Breast epithelium (tissue), 4 donors: ENCODE results near the gene BRAP. TPM values are rescaled to one million over a fixed set of nuclear protein-coding genes. Genes with fewer than 3 reads are reported as not detected.

ENCODE experiments used
- DNase-seq, 2 donors: peaks; one replicate each; pipeline ENCODE4 v3.0.0-alpha.2; 2019; ENCODE audit warnings: low spot score in 2 of 2
- H3K27ac ChIP-seq, 2 donors: fragments of 200-600 bp; sonication (generic) in 1 of 2; one replicate each; pipeline ENCODE4 v1.5.1; 2016 to 2019; ENCODE audit warnings: mild to moderate bottlenecking in 1 of 2
- H3K27me3 ChIP-seq, 2 donors: fragments of 200-600 bp; sonication (generic) in 1 of 2; one replicate each; pipeline versions ENCODE4 v1.5.1 to v1.6.0; 2017 to 2019; ENCODE audit warnings: control low read depth in 1 of 2, mild to moderate bottlenecking in 1 of 2
- H3K36me3 ChIP-seq: fragments of 200-600 bp; one replicate; pipeline ENCODE4 v1.5.1; 2019
- H3K4me1 ChIP-seq, 2 donors: fragments of 200-600 bp; sonication (generic); one replicate each; pipeline ENCODE4 v1.5.1; 2016 to 2019; ENCODE audit warnings: control low read depth in 1 of 2
- H3K4me3 ChIP-seq, 3 donors: fragments of 200-600 bp; sonication (generic); 1 replicate in 2 of 3; 2 replicates in 1 of 3; pipeline ENCODE4 v1.5.1; 2016 to 2019; ENCODE audit warnings: mild to moderate bottlenecking in 3 of 3, moderate library complexity in 2 of 3
- H3K9me3 ChIP-seq, 2 donors: fragments of 200-600 bp; sonication (generic) in 1 of 2; one replicate each; pipeline ENCODE4 v1.5.1; 2016 to 2019; ENCODE audit warnings: control low read depth in 1 of 2
- CTCF ChIP-seq, 3 donors: fragments of 450-650 bp; IDR thresholded peaks; one replicate each; pipeline ENCODE4 v1.5.1; 2016 to 2017; ENCODE audit warnings: antibody characterized with exemption in 3 of 3, mild to moderate bottlenecking in 3 of 3, moderate library complexity in 3 of 3
- POLR2A ChIP-seq: fragments of 450-650 bp; IDR thresholded peaks from one replicate; pipeline ENCODE4 v1.6.1; 2016; ENCODE audit warnings: antibody characterized with exemption, mild to moderate bottlenecking, moderate library complexity
- POLR2AphosphoS5 ChIP-seq, 3 donors: sonication (generic); formaldehyde crosslinking; IDR thresholded peaks; one replicate each; pipeline ENCODE4 v1.6.1; 2017; ENCODE audit warnings: antibody characterized with exemption in 3 of 3
- intact Hi-C: fragments of 100-400 bp; cut with DNase I; formaldehyde crosslinking; loops from one replicate; pipeline ENCODE4 v1.15.1; 2023; ENCODE audit warnings: low total_unique reads
- total RNA-seq, 3 donors: library from RNA; depleted of rRNA; stranded (reverse); fragments of >200 nt; gene quantifications; one replicate each; pipeline ENCODE4 v1.1.0, GENCODE V29; 2016

Gene BRAP
- total RNA-seq, 3 donors from 2014 or later, result 17.4 to 23.7 (median 20.5) TPM

DNA sequence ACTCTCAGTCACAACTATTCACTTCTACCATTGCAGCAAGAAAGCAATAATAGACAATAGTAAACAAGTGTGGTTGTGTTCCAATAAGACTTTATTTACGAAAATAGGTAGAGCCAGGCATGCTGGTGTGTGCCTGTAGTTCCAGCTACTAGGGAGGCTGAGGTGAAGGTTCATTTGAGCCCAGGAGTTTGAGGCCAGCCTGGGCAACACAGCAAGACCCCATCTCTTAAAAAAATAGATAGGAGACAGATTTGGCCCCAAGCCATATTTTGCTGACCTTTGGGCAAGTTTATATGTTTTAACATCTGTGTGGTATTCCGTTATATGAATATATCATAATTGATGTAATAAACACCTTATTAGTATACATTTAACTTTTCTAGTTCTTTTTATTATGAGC is 14.2 kb upstream of the BRAP start:
- no peak for TF ChIP-seq POLR2AphosphoS5 (IDR thresholded peaks at IDR 0.05)
- TF ChIP-seq CTCF (IDR thresholded peaks at IDR 0.05), result no peak
- TF ChIP-seq POLR2A, result no peak
- intact Hi-C loops, result no loop called here
- Histone ChIP-seq H3K27ac (no peak overlapping the region), H3K4me1 (no peaks in the 10 kb centered on the region), H3K9me3 (no peaks in the 10 kb centered on the region), H3K36me3 (peaks cover 6% of the 10 kb centered on the region), H3K27me3 (no peaks in the 10 kb centered on the region), H3K4me3 (no peak overlapping the region)
- DNase-seq, result no peak

- H3K36me3 ChIP-seq, result peaks cover 10% of the 10 kb centered on the region
These were observed 8.1 kb upstream of the BRAP start for GRCh38 chr12:111693818-111694217.

GRCh38 chr12:111692575-111693210 is 6.9 kb upstream of the BRAP start:
- Histone ChIP-seq H3K4me3 (no peak overlapping the region), H3K36me3 (peaks cover 10% of the 10 kb centered on the region), H3K27me3 (no peaks in the 10 kb centered on the region), H3K27ac (no peak overlapping the region), H3K9me3 (no peaks in the 10 kb centered on the region), H3K4me1 (no peaks in the 10 kb centered on the region)
- intact Hi-C loops, result no loop called here
- DNase-seq, result no peak
- TF ChIP-seq POLR2AphosphoS5 (IDR thresholded peaks at IDR 0.05) (no peak), POLR2A (no peak)

More at GRCh38 chr12:111693818-111694217, 8.1 kb upstream of the BRAP start:
- Histone ChIP-seq H3K4me1 (no peaks in the 10 kb centered on the region), H3K9me3 (no peaks in the 10 kb centered on the region), H3K27me3 (no peaks in the 10 kb centered on the region), H3K27ac (no peak overlapping the region), H3K4me3 (no peak overlapping the region)
- intact Hi-C loops, result no loop called here
- no peak for DNase-seq
- TF ChIP-seq CTCF (IDR thresholded peaks at IDR 0.05), result no peak
- no peak for TF ChIP-seq POLR2A
- TF ChIP-seq POLR2AphosphoS5 (IDR thresholded peaks at IDR 0.05), result no peak

GRCh38 chr12:111691262-111691661 is 5.5 kb upstream of the BRAP start:
- intact Hi-C loops, result no loop called here
- H3K4me1 ChIP-seq, result no peaks in the 10 kb centered on the region

DNA sequence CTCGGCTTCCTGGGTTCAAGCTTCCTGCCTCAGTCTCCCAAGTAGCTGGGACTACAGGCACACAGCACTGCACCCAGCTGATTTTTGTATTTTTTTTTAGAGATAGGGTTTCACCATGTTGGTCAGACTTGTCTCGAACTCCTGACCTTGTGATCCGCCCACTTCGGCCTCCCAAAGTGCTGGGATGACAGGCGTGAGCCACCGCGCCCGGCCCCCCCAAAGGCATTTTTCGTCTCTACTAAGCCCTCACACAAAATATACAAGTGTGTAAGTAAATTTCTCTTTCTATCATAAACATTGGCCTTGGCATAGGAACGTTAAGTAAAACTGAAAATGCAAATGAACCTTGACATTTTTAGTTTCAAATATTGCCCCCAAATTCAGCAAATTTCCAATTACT is 2.2 kb upstream of the BRAP start:
- no peaks in the 10 kb centered on the region for H3K9me3 ChIP-seq
- no peak overlapping the region for H3K4me3 ChIP-seq
- intact Hi-C loops, result no loop called here
- H3K36me3 ChIP-seq, result no peaks in the 10 kb centered on the region
- peaks cover 2 to 13% of the 10 kb centered on the region in 2 donors for H3K4me1 ChIP-seq
- no peak for TF ChIP-seq CTCF (IDR thresholded peaks at IDR 0.05)
- no peak for TF ChIP-seq POLR2A
- TF ChIP-seq POLR2AphosphoS5 (IDR thresholded peaks at IDR 0.05), result no peak
- DNase-seq, result no peak
- no peak overlapping the region for H3K27ac ChIP-seq
- no peaks in the 10 kb centered on the region for H3K27me3 ChIP-seq

More at GRCh38 chr12:111691262-111691661, 5.5 kb upstream of the BRAP start:
- Histone ChIP-seq H3K4me3 (no peak overlapping the region), H3K36me3 (peaks cover 10% of the 10 kb centered on the region), H3K9me3 (no peaks in the 10 kb centered on the region), H3K27ac (no peak overlapping the region), H3K27me3 (no peaks in the 10 kb centered on the region)
- TF ChIP-seq POLR2A, result no peak
- no peak for TF ChIP-seq CTCF (IDR thresholded peaks at IDR 0.05)
- no peak for TF ChIP-seq POLR2AphosphoS5 (IDR thresholded peaks at IDR 0.05)
- DNase-seq, result no peak
